Nucleus accumbens (tissue), 56 donors: ENCODE measurements around the gene NFYC.
"Not testable (repeated sequence)": the region's sequence is repeated elsewhere in the genome, so short reads cannot be mapped to it uniquely, and the experiment has no call there.

Source experiments
- DNase-seq, 56 donors: peaks; one replicate each; lab custom pipeline; 2025; lab: John Stamatoyannopoulos, UW

The NFYC gene

GRCh38 chr1:40664791-40665190, 26.7 kb upstream of the NFYC start:
- DNase-seq: no peak

DNA sequence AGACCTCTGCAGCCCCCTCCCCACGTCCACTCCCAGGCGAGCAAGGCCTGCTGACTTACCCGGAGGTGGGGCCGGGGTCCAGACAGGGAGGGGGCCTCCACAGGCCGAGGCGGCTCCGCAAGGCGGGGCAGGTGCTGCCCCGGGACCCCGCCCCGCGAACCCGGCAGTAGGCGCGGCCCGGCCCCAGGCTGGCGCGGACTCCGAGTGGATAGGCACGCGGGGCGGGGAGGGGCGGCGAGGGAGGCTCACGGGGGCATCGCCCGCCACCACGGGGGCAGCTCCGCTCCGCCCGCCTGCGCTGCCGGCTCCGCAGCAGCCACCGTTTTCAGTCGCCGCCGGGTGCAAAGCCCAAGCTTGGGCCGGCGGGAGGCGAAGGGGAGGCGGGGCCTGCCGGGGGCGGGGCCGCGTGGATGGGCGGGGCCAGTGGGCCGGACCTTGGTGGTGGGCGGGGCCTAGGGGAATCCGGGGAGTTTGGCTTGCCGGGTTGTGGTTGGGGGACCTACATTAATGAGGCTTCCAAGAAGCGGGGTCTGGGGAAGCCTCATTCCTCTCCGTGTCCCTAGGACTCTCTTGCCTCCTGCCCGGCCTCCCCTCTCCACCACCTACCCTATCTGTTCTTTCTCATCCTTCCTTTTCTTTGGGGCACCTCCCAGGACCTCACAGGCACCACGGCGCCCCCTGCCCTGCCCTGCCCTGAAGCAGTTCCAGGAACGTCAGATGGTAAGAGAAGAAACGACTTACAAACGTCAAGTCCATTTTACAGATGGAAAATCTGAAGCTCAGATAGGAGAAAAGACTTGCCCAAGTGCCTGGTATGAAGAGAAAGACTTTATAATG, 26.0 kb upstream of the NFYC start, which contains the start of gene RIMS3:
Gene RIMS3, minus strand, starts transcription at position 348 of the 837 bp plus-strand sequence. CDS start 23,757 bp downstream, outside the sequence.
- peak in 52 of 56 donors; percentile 27 to 86 (median 65) for DNase-seq

GRCh38 chr1:40668769-40669525, 22.6 kb upstream of the NFYC start:
- DNase-seq: peak in 52 of 56 donors; percentile 12 to 87 (median 54)

- DNase-seq: no peak
Measured at GRCh38 chr1:40673452-40673851, 18.1 kb upstream of the NFYC start.

DNA sequence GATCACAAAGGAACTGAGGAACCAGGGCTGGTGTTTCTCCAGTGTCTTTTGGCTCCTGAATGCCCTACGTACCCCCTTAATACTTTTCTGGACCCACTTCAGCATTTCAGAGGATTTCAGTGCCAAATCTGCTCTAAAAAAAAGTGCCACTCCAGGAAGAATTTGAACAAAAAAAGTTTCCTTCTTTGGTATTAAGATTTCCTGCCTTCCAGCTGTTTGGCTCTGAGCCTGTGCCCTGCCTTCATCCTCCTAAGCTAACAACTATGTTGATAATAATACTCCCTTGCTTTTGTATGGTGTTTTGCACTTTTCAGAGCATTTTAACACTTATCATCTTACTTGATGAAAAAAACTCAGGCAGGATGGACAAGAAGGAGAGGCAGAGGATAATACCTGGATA, 15.0 kb upstream of the NFYC start:
- DNase-seq: no peak

DNA sequence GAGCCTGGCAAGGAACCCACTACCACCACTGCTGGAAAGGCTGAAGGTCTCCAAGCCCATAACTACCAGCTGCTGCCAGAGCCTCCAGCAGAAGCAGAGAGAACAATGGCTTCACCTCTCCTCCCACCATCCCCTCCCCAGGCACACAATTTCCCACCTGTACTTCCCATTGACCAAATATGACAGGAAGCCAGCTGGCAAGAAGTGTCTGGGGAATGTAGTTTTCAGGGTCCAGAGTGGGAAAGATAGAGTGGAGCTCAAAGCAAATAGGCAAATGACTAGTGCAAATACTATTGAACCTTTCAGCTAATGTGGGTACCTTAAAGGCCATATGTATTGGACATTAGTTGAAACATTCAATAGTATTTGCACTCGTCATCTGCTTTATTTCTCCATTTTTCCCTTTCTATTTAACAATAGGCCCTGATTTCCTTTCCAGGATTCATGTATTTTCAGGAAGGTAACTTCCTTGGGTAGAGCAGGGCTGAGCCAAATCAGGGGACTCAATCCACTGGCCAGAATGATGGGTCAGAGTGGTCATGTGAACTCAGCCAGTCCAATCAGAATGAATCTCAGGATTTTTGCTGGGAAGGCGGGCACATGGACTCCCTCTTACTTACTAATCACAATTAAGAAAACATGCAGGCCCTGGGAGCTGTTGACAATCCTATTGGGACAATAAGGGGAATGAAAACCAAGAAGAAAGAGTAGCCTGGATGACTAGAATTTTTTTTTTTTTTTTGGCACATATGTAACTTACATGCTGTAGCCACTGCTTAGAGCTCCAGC, 12.1 kb upstream of the NFYC start:
- DNase-seq: no peak

GRCh38 chr1:40684669-40685068, 6.8 kb upstream of the NFYC start:
- DNase-seq: no peak

DNA sequence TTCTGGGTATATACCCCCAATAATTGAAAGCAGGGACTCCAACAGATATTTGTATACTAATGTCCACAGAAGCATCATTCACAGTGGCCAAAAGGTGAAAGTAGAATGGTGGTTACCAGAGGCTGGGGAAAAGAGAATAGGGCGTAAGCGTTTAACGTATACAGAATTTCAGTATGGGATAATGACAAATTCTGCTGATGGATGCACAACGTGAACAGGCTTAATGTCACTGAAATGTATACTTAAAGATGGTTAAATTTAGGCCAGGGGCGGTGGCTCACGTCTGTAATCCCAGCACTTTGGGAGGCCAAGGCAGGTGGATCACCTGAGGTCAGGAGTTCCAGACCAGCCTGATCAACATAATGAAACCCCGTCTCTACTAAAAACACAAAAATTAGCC, 4.4 kb upstream of the NFYC start:
- DNase-seq: no peak

GRCh38 chr1:40687661-40688060, 3.8 kb upstream of the NFYC start:
- DNase-seq: no peak

- no peak for DNase-seq
Measured at GRCh38 chr1:40689737-40690136, 1.8 kb upstream of the NFYC start.

GRCh38 chr1:40690771-40691537, 550 bp upstream of the NFYC start:
- no peak for DNase-seq

GRCh38 chr1:40692429-40692895, 958 bp downstream of the NFYC start:
- DNase-seq: peak in 14 of 56 donors; percentile 42 to 80 (median 67)

- DNase-seq: no peak
Measured at GRCh38 chr1:40693425-40693824, 1.9 kb downstream of the NFYC start.

DNA sequence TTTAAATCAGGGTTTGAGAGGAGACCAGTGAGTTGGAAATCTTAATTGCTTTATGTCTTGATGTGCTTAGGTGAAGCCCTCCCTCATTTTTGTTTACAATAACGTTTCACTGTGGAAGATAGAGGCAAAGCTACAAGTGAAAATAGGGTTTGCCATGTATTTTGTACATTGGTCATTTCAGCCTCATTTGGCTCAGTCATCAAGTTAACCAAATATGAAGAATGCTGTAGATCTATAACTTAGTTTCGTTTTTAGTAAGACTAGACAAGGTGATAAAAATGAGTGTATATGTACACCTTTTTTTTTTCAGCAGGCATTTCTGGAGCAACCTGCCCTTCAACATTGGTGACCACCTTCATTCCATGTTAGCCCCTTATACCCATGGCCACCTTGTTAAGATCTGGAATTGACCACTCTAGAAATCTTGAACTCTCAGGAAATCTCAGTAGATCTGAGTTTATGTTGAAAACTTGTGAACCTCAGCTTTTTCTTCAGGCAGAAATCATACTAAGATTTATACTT, 2.9 kb downstream of the NFYC start:
- DNase-seq: no peak

DNA sequence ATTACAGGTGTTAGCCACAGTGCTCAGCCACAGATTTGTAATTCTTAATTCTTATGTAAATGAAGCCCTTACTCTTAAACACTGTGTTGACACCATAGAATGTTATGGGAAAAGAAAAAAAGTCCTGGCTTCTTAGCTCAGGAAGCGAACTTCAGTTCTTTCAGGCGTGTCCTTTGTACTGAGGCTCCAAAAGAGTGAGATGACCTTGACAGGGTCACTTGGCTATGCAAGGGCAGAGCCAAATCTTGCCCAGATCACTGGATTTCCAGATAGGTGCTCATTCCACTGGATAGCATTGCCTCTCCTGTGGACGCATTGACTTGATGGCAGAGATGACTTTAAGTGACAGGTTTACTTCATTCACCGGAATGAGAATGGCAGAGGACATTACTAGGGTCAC, 4.8 kb downstream of the NFYC start:
- DNase-seq: no peak

- DNase-seq: no peak
Measured at GRCh38 chr1:40697436-40697835, 5.9 kb downstream of the NFYC start.

DNA sequence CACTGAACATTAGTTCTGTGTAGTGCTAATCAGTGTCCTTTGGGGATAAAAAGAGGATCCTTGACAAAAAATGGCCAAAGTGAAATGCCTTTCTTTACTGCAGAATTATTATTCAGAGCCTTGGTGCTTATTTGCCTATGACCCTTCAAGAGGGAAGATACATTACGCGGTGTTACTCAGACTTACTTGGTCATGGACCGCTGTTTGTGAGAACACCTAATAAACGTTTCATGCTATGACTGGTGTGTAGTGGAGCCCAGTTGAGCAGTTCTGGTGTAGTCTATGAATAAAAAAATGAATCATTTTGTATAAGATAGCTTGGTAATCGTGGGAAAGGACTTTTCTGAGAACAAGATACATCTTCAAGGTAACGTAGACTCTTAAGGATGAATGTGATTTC, 8.3 kb downstream of the NFYC start:
- no peak for DNase-seq

- DNase-seq: no peak
Measured at GRCh38 chr1:40701684-40702083, 10.2 kb downstream of the NFYC start.

- DNase-seq: not testable (repeated sequence)
Measured at GRCh38 chr1:40702810-40703209, 11.3 kb downstream of the NFYC start.

DNA sequence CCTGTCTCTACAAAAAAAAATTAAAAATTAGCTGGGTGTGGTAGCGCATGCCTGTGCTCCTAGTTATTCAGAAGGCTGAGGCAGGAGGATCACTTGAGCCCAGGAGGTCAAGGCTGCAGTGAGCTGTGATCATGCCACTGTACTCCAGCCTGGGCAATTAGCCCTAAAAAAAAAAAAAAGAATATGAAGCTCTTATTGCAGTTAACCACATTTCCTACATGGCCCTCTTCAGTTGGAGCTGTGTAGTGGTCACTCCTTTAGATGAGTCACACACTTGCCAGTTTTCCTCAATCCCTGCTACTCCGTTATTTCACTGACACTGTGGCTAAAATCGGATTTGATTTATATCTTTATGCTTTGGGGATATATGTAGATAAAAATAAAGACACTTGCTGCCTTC, 11.8 kb downstream of the NFYC start:
- no peak for DNase-seq
